Spleen (tissue), 11 donors: ENCODE results near the gene CCDC192. TPM values are rescaled to one million over a fixed set of nuclear protein-coding genes. Genes with fewer than 3 reads are reported as not detected.

ENCODE experiments used
- DNase-seq: peaks from one replicate; pipeline ENCODE4 v3.0.0-alpha.2; 2020
- H3K27ac ChIP-seq, 8 donors: fragments of 200-600 bp; sonication (generic) in 7 of 8; 1 replicate in 4 of 8; 2 replicates in 4 of 8; pipeline versions ENCODE4 v1.5.0 to v1.8.0; 2016 to 2021; ENCODE audit warnings: inconsistent platforms in 4 of 8, mild to moderate bottlenecking in 4 of 8, moderate library complexity in 1 of 8
- H3K27me3 ChIP-seq, 7 donors: fragments of 200-600 bp; sonication (generic) in 6 of 7; replicated peaks in 1 of 7; 1 replicate in 4 of 7; 2 replicates in 3 of 7; pipeline versions ENCODE4 v1.5.0 to v1.8.0; 2016 to 2021; ENCODE audit warnings: inconsistent platforms in 3 of 7, mild to moderate bottlenecking in 1 of 7
- H3K36me3 ChIP-seq, 6 donors: fragments of 200-600 bp; sonication (generic) in 5 of 6; 1 replicate in 4 of 6; 2 replicates in 2 of 6; pipeline versions ENCODE4 v1.5.0 to v1.8.0; 2016 to 2021; ENCODE audit warnings: inconsistent platforms in 2 of 6
- H3K4me1 ChIP-seq, 6 donors: fragments of 200-600 bp; sonication (generic) in 5 of 6; 1 replicate in 3 of 6; 2 replicates in 3 of 6; pipeline versions ENCODE4 v1.5.0 to v1.8.0; 2016 to 2021; ENCODE audit warnings: inconsistent platforms in 3 of 6
- H3K4me3 ChIP-seq, 8 donors: fragments of 200-600 bp; sonication (generic) in 7 of 8; 1 replicate in 4 of 8; 2 replicates in 4 of 8; pipeline versions ENCODE4 v1.5.0 to v1.8.0; 2016 to 2021; ENCODE audit warnings: inconsistent platforms in 4 of 8, mild to moderate bottlenecking in 4 of 8, moderate library complexity in 2 of 8
- H3K9me3 ChIP-seq, 8 donors: fragments of 200-600 bp; sonication (generic) in 7 of 8; 1 replicate in 4 of 8; 2 replicates in 4 of 8; pipeline versions ENCODE4 v1.5.0 to v1.8.0; 2016 to 2021; ENCODE audit warnings: inconsistent platforms in 4 of 8
- POLR2A ChIP-seq, 3 donors: fragments of 450-650 bp; IDR thresholded peaks; one replicate each; pipeline ENCODE4 v1.5.1; 2017; ENCODE audit warnings: antibody characterized with exemption in 3 of 3, mild to moderate bottlenecking in 1 of 3
- POLR2AphosphoS5 ChIP-seq, 3 donors: sonication (generic); formaldehyde crosslinking; IDR thresholded peaks; one replicate each; pipeline ENCODE4 v1.5.1; 2017; ENCODE audit warnings: antibody characterized with exemption in 3 of 3
- WGBS, 5 donors: extraction: QIAGEN DNeasy Blood & Tissue Kit in 3 of 5; methylation state at CpG; one replicate each; pipeline versions ENCODE4 v1.1.5 to v1.1.7; 2013 to 2018; 5-methylcytosine and 5-hydroxymethylcytosine counted together
- intact Hi-C: fragments of 100-400 bp; cut with DNase I; formaldehyde crosslinking; loops from one replicate; pipeline ENCODE4 v1.15.0; 2023; ENCODE audit warnings: low total_unique reads
- polyA plus RNA-seq, 3 donors: library from polyadenylated mRNA; stranded (reverse); fragments of 200-250 nt; gene quantifications; one replicate each; pipeline ENCODE4 v1.2.1, GENCODE V29; 2013
- total RNA-seq, 7 donors: library from RNA; depleted of rRNA in 3 of 7; stranded (reverse); fragments of >200 nt in 3 of 7; fragmentation: NEBNext Ultra II Directional in 4 of 7; extraction: Animal tissue kit (Norgen Biotek cat#: 25700) in 4 of 7; gene quantifications; one replicate each; pipeline versions ENCODE4 v1.1.0 to v1.2.1, GENCODE V29; 2016 to 2021
- TF ChIP-seq, protein P1 (sequence below), 11 experiments: fragments of 200-600 bp in 7 of 11; fragments of 450-650 bp in 4 of 11; sonication (generic) in 4 of 11; IDR thresholded peaks in 8 of 11; conservative IDR thresholded peaks in 3 of 11; 1 replicate in 7 of 11; 2 replicates in 4 of 11; pipeline versions ENCODE4 v1.4.0 to v1.8.0; 2016 to 2021; ENCODE audit warnings: antibody characterized with exemption in 11 of 11, inconsistent platforms in 4 of 11, mild to moderate bottlenecking in 1 of 11
- donor health status: healthy with polysubstance abuse.
- donor health status: DM: no; HTN: no; CAD: no; lungs with moderate emphysema.
- donor health status: DM: no; HTN: no; CAD: no.
- donor health status: Bipolar disorder and iron deficiency.
- donor health status: healthy.
- donor health status: DM: no; HTN: no; CAD: no.
- donor health status: DM: yes; HTN: yes; CAD: no.

Gene CCDC192
- total and polyA plus RNA-seq, 10 donors, result not detected

DNA sequence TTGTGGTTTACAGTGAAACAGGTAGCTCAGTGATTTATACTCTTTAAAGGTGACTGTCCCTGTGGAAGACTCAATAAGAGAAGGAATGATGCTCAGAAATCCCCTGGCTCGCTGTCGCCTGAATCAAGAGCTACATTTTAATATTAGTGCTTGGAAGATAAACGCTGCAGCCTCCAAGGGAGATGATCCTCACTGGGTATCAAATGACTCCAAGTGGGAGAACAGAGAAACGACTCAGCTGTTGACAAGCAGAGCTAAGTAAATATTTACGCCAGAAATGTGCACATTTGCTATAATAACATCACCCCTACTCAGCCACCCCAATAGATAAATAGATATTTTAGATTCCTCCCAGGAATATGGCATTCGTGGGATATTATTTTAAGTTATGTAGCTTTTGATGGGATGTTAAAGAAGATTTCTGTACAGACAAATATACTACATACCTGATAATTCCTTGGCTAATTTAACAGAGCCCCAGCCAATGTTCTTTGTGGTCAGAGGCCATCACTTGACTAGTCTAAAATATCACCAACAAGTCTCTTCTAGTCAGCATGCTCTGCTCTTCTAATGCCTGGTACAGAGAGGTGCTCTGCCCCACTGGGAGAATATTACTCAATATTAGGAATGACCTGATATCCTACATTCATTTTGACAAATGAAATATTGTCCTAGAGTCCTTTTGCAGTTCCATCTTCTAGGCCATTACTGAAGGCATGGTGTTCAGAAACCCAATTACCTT, 18.3 kb upstream of the CCDC192 start:
- no peak for DNase-seq
- Histone ChIP-seq H3K4me1 (no peaks in the 10 kb centered on the region), H3K27ac (no peak overlapping the region), H3K27me3 (no peaks in the 10 kb centered on the region), H3K4me3 (no peak overlapping the region), H3K9me3 (no peaks in the 10 kb centered on the region), H3K36me3 (no peaks in the 10 kb centered on the region)
- intact Hi-C loops, result no loop called here
- TF ChIP-seq, protein P1, sequence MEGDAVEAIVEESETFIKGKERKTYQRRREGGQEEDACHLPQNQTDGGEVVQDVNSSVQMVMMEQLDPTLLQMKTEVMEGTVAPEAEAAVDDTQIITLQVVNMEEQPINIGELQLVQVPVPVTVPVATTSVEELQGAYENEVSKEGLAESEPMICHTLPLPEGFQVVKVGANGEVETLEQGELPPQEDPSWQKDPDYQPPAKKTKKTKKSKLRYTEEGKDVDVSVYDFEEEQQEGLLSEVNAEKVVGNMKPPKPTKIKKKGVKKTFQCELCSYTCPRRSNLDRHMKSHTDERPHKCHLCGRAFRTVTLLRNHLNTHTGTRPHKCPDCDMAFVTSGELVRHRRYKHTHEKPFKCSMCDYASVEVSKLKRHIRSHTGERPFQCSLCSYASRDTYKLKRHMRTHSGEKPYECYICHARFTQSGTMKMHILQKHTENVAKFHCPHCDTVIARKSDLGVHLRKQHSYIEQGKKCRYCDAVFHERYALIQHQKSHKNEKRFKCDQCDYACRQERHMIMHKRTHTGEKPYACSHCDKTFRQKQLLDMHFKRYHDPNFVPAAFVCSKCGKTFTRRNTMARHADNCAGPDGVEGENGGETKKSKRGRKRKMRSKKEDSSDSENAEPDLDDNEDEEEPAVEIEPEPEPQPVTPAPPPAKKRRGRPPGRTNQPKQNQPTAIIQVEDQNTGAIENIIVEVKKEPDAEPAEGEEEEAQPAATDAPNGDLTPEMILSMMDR (IDR thresholded peaks at IDR 0.05 in 8 of 11, conservative IDR thresholded peaks at IDR 0.05 in 3 of 11), result no peak
- TF ChIP-seq POLR2A (IDR thresholded peaks at IDR 0.05), result no peak
- no peak for TF ChIP-seq POLR2AphosphoS5 (IDR thresholded peaks at IDR 0.05)
- WGBS, 5 donors, result 84 to 92% (median 87%) methylated on average over 6 of the region's 6 CpGs

DNA sequence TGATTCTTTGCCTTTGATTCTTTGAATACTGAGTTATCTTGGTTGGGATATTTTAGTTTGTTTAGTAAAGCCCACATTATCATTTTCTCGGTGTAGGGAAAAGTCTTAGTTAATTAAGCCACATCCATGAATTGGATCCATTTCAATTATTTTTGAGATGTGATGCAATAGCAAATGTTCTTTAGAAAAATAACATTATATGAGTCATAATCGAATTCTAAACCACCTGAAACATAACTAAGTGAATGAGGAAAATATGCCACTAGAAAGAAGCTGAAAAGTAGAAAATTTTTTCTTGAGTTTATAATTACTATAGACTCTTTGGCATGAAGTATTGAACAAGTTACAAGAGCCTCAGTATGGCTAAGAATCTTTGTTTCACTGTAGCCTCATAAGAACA, 17.5 kb upstream of the CCDC192 start:
- TF ChIP-seq POLR2A (IDR thresholded peaks at IDR 0.05), result no peak
- Histone ChIP-seq H3K27me3 (no peaks in the 10 kb centered on the region), H3K27ac (no peak overlapping the region), H3K4me1 (no peaks in the 10 kb centered on the region), H3K36me3 (no peaks in the 10 kb centered on the region), H3K9me3 (no peaks in the 10 kb centered on the region), H3K4me3 (no peak overlapping the region)
- no peak for DNase-seq
- WGBS, 5 donors, result 78 to 94% (median 89%) methylated on average over 2 of the region's 2 CpGs
- intact Hi-C loops, result no loop called here

DNA sequence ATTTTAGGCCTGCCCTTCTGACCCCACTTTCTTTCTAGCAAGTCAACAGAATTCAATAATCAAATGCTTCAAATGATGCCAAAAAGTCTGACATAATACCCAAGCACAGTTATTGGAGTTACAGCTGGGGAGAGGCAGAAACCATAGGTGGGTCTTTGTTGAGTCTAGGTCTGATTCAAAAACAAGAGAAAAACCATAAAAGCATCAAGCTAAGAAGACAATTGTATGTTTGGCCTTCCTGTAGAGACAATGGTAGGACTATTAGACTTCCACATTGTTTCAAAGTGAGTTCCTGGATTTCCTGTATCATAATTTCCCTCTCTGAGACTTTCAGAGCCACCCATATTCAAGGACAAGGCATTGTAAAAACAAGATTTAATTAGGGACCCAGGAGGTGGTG, 16.8 kb upstream of the CCDC192 start:
- no peak for TF ChIP-seq POLR2A (IDR thresholded peaks at IDR 0.05)
- no peak for TF ChIP-seq POLR2AphosphoS5 (IDR thresholded peaks at IDR 0.05)
- TF ChIP-seq, protein P1 (IDR thresholded peaks at IDR 0.05 in 8 of 11, conservative IDR thresholded peaks at IDR 0.05 in 3 of 11), result no peak
- Histone ChIP-seq H3K27me3 (no peaks in the 10 kb centered on the region), H3K9me3 (no peaks in the 10 kb centered on the region), H3K4me3 (no peak overlapping the region), H3K4me1 (no peaks in the 10 kb centered on the region), H3K27ac (no peak overlapping the region), H3K36me3 (no peaks in the 10 kb centered on the region)
- intact Hi-C loops, result no loop called here
- DNase-seq, result no peak

DNA sequence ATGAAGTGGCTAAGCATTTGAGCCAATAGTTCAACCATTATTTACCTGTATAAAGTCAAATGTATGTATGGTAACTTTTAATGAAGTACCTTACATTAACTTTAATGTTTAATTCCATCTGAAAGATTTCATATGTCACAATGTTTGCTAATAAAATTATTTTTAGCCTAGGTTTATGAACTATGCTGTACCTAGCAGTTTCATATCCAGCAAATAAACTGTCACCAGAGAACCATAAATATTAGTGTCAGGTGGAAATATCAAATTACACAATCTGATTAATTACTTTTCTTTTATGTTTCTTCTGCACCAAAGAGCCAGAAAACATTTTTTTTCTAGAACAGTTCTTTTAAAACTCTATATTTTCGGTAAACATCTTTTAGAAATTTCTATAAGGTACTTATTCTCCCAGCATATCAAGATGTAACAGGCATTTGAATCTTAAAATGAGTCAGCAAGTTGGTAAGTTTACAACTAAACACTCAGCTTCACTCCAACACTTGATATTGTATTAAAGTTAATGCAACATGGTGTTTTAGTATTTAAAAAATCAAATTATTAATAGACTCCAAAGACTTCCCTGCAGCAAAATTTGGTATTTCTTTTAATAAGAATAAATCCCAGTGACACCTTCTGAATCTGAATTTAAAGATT, 8.5 kb upstream of the CCDC192 start:
- Histone ChIP-seq H3K9me3 (no peaks in the 10 kb centered on the region), H3K27me3 (no peaks in the 10 kb centered on the region), H3K4me1 (no peaks in the 10 kb centered on the region), H3K4me3 (no peak overlapping the region), H3K27ac (no peak overlapping the region), H3K36me3 (no peaks in the 10 kb centered on the region)
- DNase-seq, result no peak
- TF ChIP-seq, protein P1 (IDR thresholded peaks at IDR 0.05 in 8 of 11, conservative IDR thresholded peaks at IDR 0.05 in 3 of 11), result no peak
- TF ChIP-seq POLR2A (IDR thresholded peaks at IDR 0.05) (no peak), POLR2AphosphoS5 (IDR thresholded peaks at IDR 0.05) (no peak)
- intact Hi-C loops, result no loop called here
- WGBS, 5 donors, result 74 to 84% (median 78%) methylated on average over 1 of the region's 1 CpG
